HG02970 (cell line): Measurements from ENCODE around the gene TLR2.
A peak's percentile ranks its signal among the peaks of the same experiment; 100 is the strongest.

ENCODE experiments used
- ATAC-seq: cut with Tn5 transposase; IDR thresholded peaks from one replicate; pipeline ENCODE4 v1.9.1; 2021; ENCODE audit warnings: mild to moderate bottlenecking, moderate library complexity, moderate number of reproducible peaks; ENCODE audit not compliant: unreplicated experiment, low FRiP score

The TLR2 gene

GRCh38 chr4:153684182-153684970 lies at the start of gene TLR2:
Gene TLR2, plus strand, starts transcription at chr4:153684280. Its CDS starts 18,628 bp downstream, at chr4:153702908.
- peak; percentile 87 for ATAC-seq

GRCh38 chr4:153634738-153635353 lies 49.2 kb upstream of the TLR2 start:
- ATAC-seq = no peak

- ATAC-seq = no peak
These were observed 48.2 kb upstream of the TLR2 start for GRCh38 chr4:153635846-153636245.

- ATAC-seq = no peak
These were observed 46.9 kb upstream of the TLR2 start for GRCh38 chr4:153637201-153637600.

- no peak for ATAC-seq
These were observed 46.1 kb upstream of the TLR2 start for GRCh38 chr4:153638011-153638410.

- no peak for ATAC-seq
These were observed 45.1 kb upstream of the TLR2 start for GRCh38 chr4:153638999-153639398.

GRCh38 chr4:153639833-153640802 lies 44.0 kb upstream of the TLR2 start:
- no peak for ATAC-seq

GRCh38 chr4:153641532-153641931 lies 42.5 kb upstream of the TLR2 start:
- no peak for ATAC-seq

GRCh38 chr4:153643406-153644383 lies 40.4 kb upstream of the TLR2 start:
- peak; percentile 59 for ATAC-seq

GRCh38 chr4:153645183-153645582 lies 38.9 kb upstream of the TLR2 start:
- no peak for ATAC-seq

GRCh38 chr4:153646261-153646660 lies 37.8 kb upstream of the TLR2 start:
- ATAC-seq = no peak

GRCh38 chr4:153646978-153647377 lies 37.1 kb upstream of the TLR2 start:
- no peak for ATAC-seq

- no peak for ATAC-seq
These were observed 36.1 kb upstream of the TLR2 start for GRCh38 chr4:153647975-153648374.

- no peak for ATAC-seq
These were observed 34.5 kb upstream of the TLR2 start for GRCh38 chr4:153649572-153649991.

- ATAC-seq = no peak
These were observed 33.0 kb upstream of the TLR2 start for GRCh38 chr4:153651116-153651515.

- ATAC-seq = no peak
These were observed 32.5 kb upstream of the TLR2 start for GRCh38 chr4:153651587-153651986.

GRCh38 chr4:153652051-153652784 lies 31.9 kb upstream of the TLR2 start:
- no peak for ATAC-seq

- ATAC-seq = no peak
These were observed 29.0 kb upstream of the TLR2 start for GRCh38 chr4:153655002-153655541.

GRCh38 chr4:153655928-153656327 lies 28.2 kb upstream of the TLR2 start:
- no peak for ATAC-seq
